GM19035 (cell line): ENCODE results near the gene GNLY.

ENCODE experiments used
- ATAC-seq: cut with Tn5 transposase; IDR thresholded peaks from one replicate; pipeline ENCODE4 v1.9.1; 2021; ENCODE audit not compliant: unreplicated experiment

The GNLY gene

GRCh38 chr2:85723707-85724360 is 29.7 kb downstream of the GNLY start:
- no peak for ATAC-seq

- no peak for ATAC-seq
Observed at GRCh38 chr2:85724731-85725181, 30.6 kb downstream of the GNLY start.

GRCh38 chr2:85725451-85725850 is 31.3 kb downstream of the GNLY start:
- no peak for ATAC-seq

GRCh38 chr2:85727798-85728197 is 33.6 kb downstream of the GNLY start:
- ATAC-seq: no peak

GRCh38 chr2:85728342-85728741 is 34.2 kb downstream of the GNLY start:
- ATAC-seq: no peak

- no peak for ATAC-seq
Observed at GRCh38 chr2:85728883-85729824, 35.0 kb downstream of the GNLY start.

- no peak for ATAC-seq
Observed at GRCh38 chr2:85729825-85730510, 35.8 kb downstream of the GNLY start.

- ATAC-seq: no peak
Observed at GRCh38 chr2:85730686-85731230, 36.6 kb downstream of the GNLY start.

GRCh38 chr2:85731606-85732005 is 37.4 kb downstream of the GNLY start:
- no peak for ATAC-seq

GRCh38 chr2:85732467-85733120 is 38.4 kb downstream of the GNLY start:
- no peak for ATAC-seq

- ATAC-seq: no peak
Observed at GRCh38 chr2:85733121-85733960, 39.2 kb downstream of the GNLY start.

- ATAC-seq: no peak
Observed at GRCh38 chr2:85734015-85734414, 39.9 kb downstream of the GNLY start.

GRCh38 chr2:85734942-85735608 is 40.9 kb downstream of the GNLY start:
- ATAC-seq: no peak

- no peak for ATAC-seq
Observed at GRCh38 chr2:85735691-85736090, 41.5 kb downstream of the GNLY start.

- no peak for ATAC-seq
Observed at GRCh38 chr2:85736456-85737355, 42.5 kb downstream of the GNLY start.

- ATAC-seq: no peak
Observed at GRCh38 chr2:85737481-85737880, 43.3 kb downstream of the GNLY start.

GRCh38 chr2:85737961-85738360 is 43.8 kb downstream of the GNLY start:
- ATAC-seq: no peak

GRCh38 chr2:85740193-85740592 is 46.0 kb downstream of the GNLY start:
- no peak for ATAC-seq
